KOPT-K1 (cell line): ENCODE measurements around the gene CEBPZ.
"Not testable (repeated sequence)": the region's sequence is repeated elsewhere in the genome, so short reads cannot be mapped to it uniquely, and the experiment has no call there.

ENCODE experiments used
- H3K27ac ChIP-seq: fragments of 200-600 bp; sonication (generic); 2 replicates; pipeline ENCODE4 v1.5.1; 2016; ENCODE audit warnings: antibody characterized with exemption, mild to moderate bottlenecking, low read depth, low read length; ENCODE audit not compliant: poor library complexity, severe bottlenecking
- H3K36me3 ChIP-seq: fragments of 200-600 bp; sonication (generic); 2 replicates; pipeline ENCODE4 v1.5.1; 2017; ENCODE audit warnings: antibody characterized with exemption, mild to moderate bottlenecking, low read length, moderate library complexity; ENCODE audit not compliant: insufficient read depth
- H3K9me3 ChIP-seq: fragments of 200-600 bp; sonication (generic); 2 replicates; pipeline ENCODE4 v1.5.1; 2017; ENCODE audit warnings: antibody characterized with exemption, low read length, mild to moderate bottlenecking; ENCODE audit not compliant: insufficient read depth, poor library complexity, severe bottlenecking

CEBPZ gene

GRCh38 chr2:37201766-37202165 lies 29.6 kb downstream of the CEBPZ start:
- no peak overlapping the region for H3K27ac ChIP-seq
- peaks cover 81% of the 10 kb centered on the region for H3K36me3 ChIP-seq
- H3K9me3 ChIP-seq: peaks cover 26% of the 10 kb centered on the region

DNA sequence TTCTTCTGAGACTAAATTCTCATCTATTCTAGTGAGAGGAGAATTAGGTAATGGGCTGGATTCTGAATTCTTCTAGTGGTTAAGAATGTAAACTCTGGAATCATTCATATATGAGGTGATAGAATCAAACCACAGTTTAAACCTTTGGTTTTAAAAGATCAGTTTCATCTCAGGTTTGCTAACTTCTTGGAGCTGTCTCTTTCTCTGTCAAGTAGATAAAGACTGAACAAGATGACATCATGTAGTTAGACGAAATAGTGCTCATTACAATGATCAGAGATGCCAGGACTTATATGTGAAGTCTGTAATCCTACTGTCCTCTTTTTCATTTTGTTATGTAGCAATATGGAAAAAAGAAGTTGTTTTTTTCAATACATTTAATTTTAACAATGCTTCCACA lies 30.2 kb downstream of the CEBPZ start:
- H3K27ac ChIP-seq: no peak overlapping the region
- peaks cover 21% of the 10 kb centered on the region for H3K9me3 ChIP-seq
- peaks cover 75% of the 10 kb centered on the region for H3K36me3 ChIP-seq

DNA sequence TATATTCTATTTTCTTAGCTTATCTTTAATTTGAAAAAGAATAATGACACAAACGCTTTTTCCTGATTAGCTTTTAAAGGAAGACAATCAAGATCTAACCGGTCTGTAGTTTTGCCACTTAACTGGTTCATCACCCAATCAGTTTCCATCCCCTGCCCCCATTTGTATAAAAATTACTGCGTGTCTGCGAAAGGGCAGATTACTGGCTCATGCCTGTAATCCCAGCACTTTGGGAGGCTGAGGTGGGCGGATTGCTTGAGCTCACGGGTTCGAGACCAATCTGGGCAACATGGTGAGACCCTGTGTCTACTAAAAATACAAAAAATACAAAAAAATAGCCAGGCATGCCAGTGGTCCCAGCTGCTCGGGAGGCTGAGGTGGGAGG lies 32.7 kb downstream of the CEBPZ start:
- Histone ChIP-seq H3K36me3 (peaks cover 50% of the 10 kb centered on the region), H3K27ac (no peak overlapping the region), H3K9me3 (peaks cover 4% of the 10 kb centered on the region)

DNA sequence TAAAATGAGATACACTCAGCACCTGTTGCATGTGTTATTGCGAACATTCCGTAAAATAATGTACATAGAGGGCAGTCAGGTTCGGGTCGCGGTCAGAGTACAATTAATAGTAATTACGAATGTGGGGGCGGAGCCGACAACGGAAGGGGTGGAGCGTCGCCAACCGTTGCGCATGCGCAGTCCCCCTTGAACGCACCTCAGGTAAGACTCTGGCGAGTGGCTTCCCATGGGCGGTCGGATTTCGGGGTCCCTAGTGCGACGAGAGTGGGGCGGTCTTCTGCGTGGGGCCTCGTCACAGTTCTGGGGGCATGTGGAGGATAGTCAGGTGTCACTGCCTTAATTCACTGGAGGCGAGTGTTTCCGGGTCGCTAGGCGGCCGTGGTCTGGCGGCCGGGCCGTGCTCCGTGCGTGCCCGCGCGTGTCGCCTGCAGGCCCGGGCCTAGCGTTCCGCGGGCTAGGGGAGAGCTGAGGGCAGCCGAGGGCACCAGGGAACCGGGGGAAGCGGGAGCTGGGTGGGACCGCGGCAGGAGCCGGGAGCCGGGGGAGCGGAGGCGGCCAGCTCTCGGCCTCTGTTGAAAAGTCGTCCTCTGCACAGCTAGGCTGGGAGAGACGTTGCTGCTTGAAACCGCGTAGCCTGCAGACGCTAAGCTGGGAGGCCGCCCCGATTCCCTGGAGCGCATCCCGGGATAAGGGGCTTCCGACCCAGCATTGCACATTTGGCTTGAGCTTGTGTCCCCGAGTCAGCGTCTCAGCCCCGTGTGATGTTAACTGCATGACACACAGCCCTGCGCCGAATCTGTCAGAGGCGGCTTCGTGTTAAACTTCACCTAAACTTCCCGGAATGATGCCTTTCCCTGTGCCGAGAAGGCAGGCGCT lies 34.8 kb downstream of the CEBPZ start, which contains the start of gene CEBPZOS:
TSS of gene CEBPZOS (plus strand) at position 177 of the 876 bp plus-strand sequence. CDS start 3,209 bp downstream, outside the sequence.
- Histone ChIP-seq H3K36me3 (peaks cover 29% of the 10 kb centered on the region), H3K27ac (peak within 1 kb of the TSS; percentile 68), H3K9me3 (no peaks in the 10 kb centered on the region)

DNA sequence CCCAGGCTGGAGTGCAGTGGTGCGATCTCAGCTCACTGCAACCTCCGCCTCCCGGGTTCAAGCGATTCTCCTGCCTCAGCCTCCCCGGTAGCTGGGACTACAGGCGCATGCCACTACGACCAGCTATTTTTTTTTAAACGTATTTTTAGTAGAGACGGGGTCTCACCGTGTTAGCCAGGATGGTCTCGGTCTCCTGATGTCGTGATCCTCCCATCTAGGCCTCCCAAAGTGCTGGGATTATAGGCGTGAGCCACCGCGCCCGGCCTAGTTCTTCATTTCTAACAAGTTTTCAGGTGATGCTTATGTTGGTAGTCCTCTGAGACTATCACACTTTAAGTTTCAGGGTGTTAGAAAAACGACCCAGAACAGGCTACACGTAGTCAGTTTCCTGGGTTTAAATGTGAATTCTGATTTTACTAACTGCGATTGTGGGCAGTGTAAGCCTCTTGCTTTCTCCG lies 35.5 kb downstream of the CEBPZ start:
- not testable (repeated sequence) for H3K9me3 ChIP-seq
- peak overlapping the region; percentile 68 for H3K27ac ChIP-seq
- peaks cover 22% of the 10 kb centered on the region for H3K36me3 ChIP-seq

DNA sequence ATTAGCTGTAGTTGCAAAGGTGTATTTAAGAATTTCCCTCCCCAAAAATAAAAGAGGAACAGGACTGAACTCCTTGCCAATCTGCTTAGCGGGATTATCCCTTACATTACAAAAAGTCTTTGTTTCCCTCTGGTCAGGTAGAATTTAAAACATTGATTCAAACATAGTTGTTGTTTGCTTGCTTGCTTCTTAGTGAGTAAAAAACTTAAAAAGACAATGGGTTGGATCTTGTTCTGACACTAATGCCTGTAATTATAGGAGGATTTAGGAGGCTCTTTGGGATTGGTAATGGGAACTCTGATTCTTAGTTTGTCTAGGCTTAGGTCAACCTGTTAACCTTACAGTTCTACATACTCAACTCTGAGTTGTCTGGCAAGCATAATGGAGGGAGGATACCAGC lies 38.8 kb downstream of the CEBPZ start:
- Histone ChIP-seq H3K36me3 (no peaks in the 10 kb centered on the region), H3K27ac (no peak overlapping the region), H3K9me3 (no peaks in the 10 kb centered on the region)

DNA sequence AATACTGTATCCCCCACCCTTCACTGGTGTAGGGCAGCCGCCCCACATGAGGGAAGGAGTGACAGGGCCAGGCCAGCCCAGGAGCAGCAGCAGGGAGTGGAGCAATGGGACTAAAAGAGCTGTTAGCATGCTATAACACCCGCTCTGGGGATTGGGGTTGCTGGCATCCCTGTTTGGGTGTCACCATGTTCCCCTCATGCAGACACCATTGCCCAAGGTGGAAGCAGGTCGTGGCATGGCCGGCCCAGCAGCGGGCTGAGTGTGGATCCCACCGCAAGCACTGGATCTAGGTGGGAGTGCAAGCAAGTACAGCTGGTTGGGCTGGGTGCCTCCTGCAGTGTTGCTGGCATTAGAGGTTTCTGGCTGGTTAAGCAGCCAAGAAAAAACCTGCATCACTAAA lies 39.6 kb downstream of the CEBPZ start:
- Histone ChIP-seq H3K27ac (no peak overlapping the region), H3K36me3 (no peaks in the 10 kb centered on the region)

DNA sequence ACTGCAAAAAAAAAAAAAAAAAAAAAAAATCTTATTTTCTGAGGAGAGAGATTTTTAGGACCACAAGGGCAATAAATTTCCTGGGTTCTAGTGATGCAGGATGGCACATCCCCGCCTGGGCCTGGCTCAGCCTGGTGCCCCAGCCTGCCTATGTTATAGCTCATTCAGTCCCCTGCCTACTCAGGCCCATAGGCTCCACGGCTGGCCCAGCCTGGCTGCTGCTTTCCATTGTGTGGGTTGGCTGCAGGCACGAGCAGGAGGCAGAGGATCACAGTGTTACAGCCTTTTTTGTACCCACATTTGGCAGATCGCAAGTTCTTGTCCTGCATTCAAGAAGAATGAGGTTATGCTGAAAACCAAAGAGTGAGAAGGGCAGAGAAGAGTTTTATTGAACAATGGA lies 40.1 kb downstream of the CEBPZ start:
- no peak overlapping the region for H3K27ac ChIP-seq
- H3K36me3 ChIP-seq: no peaks in the 10 kb centered on the region
- no peaks in the 10 kb centered on the region for H3K9me3 ChIP-seq

More for the DNA sequence above, 39.6 kb downstream of the CEBPZ start:
- no peaks in the 10 kb centered on the region for H3K9me3 ChIP-seq

DNA sequence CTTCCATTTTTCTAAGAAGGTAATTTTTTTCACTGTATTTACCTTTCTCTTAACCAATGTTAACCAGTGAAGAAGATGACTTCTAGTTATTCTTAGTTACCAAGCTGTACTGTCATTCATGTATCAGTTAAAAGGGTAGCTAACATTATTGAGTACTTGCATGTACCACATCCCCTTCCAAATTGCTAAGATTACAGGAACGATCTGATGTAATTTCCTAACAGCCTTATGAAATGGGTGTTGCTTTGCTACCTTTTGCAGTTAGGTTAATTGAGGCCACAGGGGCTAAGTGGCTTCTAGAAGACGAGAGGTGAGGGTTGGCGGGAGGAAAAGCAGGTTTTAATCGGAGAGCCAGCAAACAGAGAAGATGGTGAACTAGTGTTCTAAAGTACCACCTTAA lies 41.1 kb downstream of the CEBPZ start:
- H3K27ac ChIP-seq: no peak overlapping the region
- H3K36me3 ChIP-seq: no peaks in the 10 kb centered on the region
- H3K9me3 ChIP-seq: no peaks in the 10 kb centered on the region

GRCh38 chr2:37189452-37190153 lies 41.8 kb downstream of the CEBPZ start:
- H3K27ac ChIP-seq: no peak overlapping the region
- H3K9me3 ChIP-seq: no peaks in the 10 kb centered on the region
- H3K36me3 ChIP-seq: no peaks in the 10 kb centered on the region

GRCh38 chr2:37188570-37188969 lies 42.8 kb downstream of the CEBPZ start, which contains the start of gene SULT6B1:
Gene SULT6B1, minus strand, starts transcription at chr2:37188670. Its CDS starts 30 bp downstream, at chr2:37188640.
- Histone ChIP-seq H3K27ac (no peak within 1 kb of the TSS), H3K9me3 (no peaks in the 10 kb centered on the region), H3K36me3 (no peaks in the 10 kb centered on the region)

GRCh38 chr2:37181726-37182684 lies 49.4 kb downstream of the CEBPZ start:
- H3K36me3 ChIP-seq: no peaks in the 10 kb centered on the region
- H3K27ac ChIP-seq: no peak overlapping the region
- H3K9me3 ChIP-seq: no peaks in the 10 kb centered on the region

- Histone ChIP-seq H3K9me3 (no peaks in the 10 kb centered on the region), H3K27ac (no peak overlapping the region), H3K36me3 (no peaks in the 10 kb centered on the region)
Observed at GRCh38 chr2:37180640-37181039, 50.8 kb downstream of the CEBPZ start.

DNA sequence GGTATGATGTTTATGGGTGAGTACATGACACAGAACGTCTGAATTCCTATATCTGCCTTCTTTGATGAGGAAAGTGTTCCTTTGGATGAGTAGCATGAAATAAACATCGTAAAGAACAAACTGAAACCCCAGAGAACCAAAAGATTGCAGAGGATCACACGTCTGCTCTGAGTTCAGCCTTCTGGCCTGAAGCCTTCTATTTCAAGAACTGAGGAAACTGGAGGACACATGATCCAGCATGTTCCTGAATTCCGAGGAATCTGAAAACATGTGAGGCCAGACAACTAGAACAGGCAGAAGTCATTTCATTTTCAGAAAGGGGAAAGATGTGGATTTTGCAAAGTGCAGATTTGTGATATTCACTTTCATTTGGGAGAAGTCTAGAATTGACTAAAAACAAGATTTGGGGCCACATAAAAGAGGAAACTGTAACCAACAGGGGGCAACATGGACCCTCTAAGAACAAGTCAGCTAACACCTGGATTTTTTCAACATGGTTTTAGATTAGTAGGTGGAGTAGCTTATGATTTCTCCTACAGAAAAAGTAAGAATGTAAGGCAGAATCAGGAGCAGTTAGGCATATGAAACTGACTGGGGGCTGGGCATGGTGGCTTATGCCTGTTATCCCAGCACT lies 51.3 kb downstream of the CEBPZ start:
- H3K36me3 ChIP-seq: no peaks in the 10 kb centered on the region
- H3K9me3 ChIP-seq: no peaks in the 10 kb centered on the region
- H3K27ac ChIP-seq: no peak overlapping the region
